Spleen (tissue), 11 donors: ENCODE measurements around the gene GRIN2C. TPM values are rescaled to one million over a fixed set of nuclear protein-coding genes. Genes with fewer than 3 reads are reported as not detected.
A peak's percentile ranks its signal among the peaks of the same experiment; 100 is the strongest.

Source experiments
- DNase-seq: peaks from one replicate; pipeline ENCODE4 v3.0.0-alpha.2; 2020
- H3K27ac ChIP-seq, 8 donors: fragments of 200-600 bp; sonication (generic) in 7 of 8; 1 replicate in 4 of 8; 2 replicates in 4 of 8; pipeline versions ENCODE4 v1.5.0 to v1.8.0; 2016 to 2021; ENCODE audit warnings: inconsistent platforms in 4 of 8, mild to moderate bottlenecking in 4 of 8, moderate library complexity in 1 of 8
- H3K27me3 ChIP-seq, 7 donors: fragments of 200-600 bp; sonication (generic) in 6 of 7; replicated peaks in 1 of 7; 1 replicate in 4 of 7; 2 replicates in 3 of 7; pipeline versions ENCODE4 v1.5.0 to v1.8.0; 2016 to 2021; ENCODE audit warnings: inconsistent platforms in 3 of 7, mild to moderate bottlenecking in 1 of 7
- H3K36me3 ChIP-seq, 6 donors: fragments of 200-600 bp; sonication (generic) in 5 of 6; 1 replicate in 4 of 6; 2 replicates in 2 of 6; pipeline versions ENCODE4 v1.5.0 to v1.8.0; 2016 to 2021; ENCODE audit warnings: inconsistent platforms in 2 of 6
- H3K4me1 ChIP-seq, 6 donors: fragments of 200-600 bp; sonication (generic) in 5 of 6; 1 replicate in 3 of 6; 2 replicates in 3 of 6; pipeline versions ENCODE4 v1.5.0 to v1.8.0; 2016 to 2021; ENCODE audit warnings: inconsistent platforms in 3 of 6
- H3K4me3 ChIP-seq, 8 donors: fragments of 200-600 bp; sonication (generic) in 7 of 8; 1 replicate in 4 of 8; 2 replicates in 4 of 8; pipeline versions ENCODE4 v1.5.0 to v1.8.0; 2016 to 2021; ENCODE audit warnings: inconsistent platforms in 4 of 8, mild to moderate bottlenecking in 4 of 8, moderate library complexity in 2 of 8
- H3K9me3 ChIP-seq, 8 donors: fragments of 200-600 bp; sonication (generic) in 7 of 8; 1 replicate in 4 of 8; 2 replicates in 4 of 8; pipeline versions ENCODE4 v1.5.0 to v1.8.0; 2016 to 2021; ENCODE audit warnings: inconsistent platforms in 4 of 8
- POLR2A ChIP-seq, 3 donors: fragments of 450-650 bp; IDR thresholded peaks; one replicate each; pipeline ENCODE4 v1.5.1; 2017; ENCODE audit warnings: antibody characterized with exemption in 3 of 3, mild to moderate bottlenecking in 1 of 3
- POLR2AphosphoS5 ChIP-seq, 3 donors: sonication (generic); formaldehyde crosslinking; IDR thresholded peaks; one replicate each; pipeline ENCODE4 v1.5.1; 2017; ENCODE audit warnings: antibody characterized with exemption in 3 of 3
- WGBS, 5 donors: extraction: QIAGEN DNeasy Blood & Tissue Kit in 3 of 5; methylation state at CpG; one replicate each; pipeline versions ENCODE4 v1.1.5 to v1.1.7; 2013 to 2018; 5-methylcytosine and 5-hydroxymethylcytosine counted together
- intact Hi-C: fragments of 100-400 bp; cut with DNase I; formaldehyde crosslinking; loops from one replicate; pipeline ENCODE4 v1.15.0; 2023; ENCODE audit warnings: low total_unique reads
- polyA plus RNA-seq, 3 donors: library from polyadenylated mRNA; stranded (reverse); fragments of 200-250 nt; gene quantifications; one replicate each; pipeline ENCODE4 v1.2.1, GENCODE V29; 2013
- total RNA-seq, 7 donors: library from RNA; depleted of rRNA in 3 of 7; stranded (reverse); fragments of >200 nt in 3 of 7; fragmentation: NEBNext Ultra II Directional in 4 of 7; extraction: Animal tissue kit (Norgen Biotek cat#: 25700) in 4 of 7; gene quantifications; one replicate each; pipeline versions ENCODE4 v1.1.0 to v1.2.1, GENCODE V29; 2016 to 2021
- TF ChIP-seq, protein P1 (sequence below), 11 experiments: fragments of 200-600 bp in 7 of 11; fragments of 450-650 bp in 4 of 11; sonication (generic) in 4 of 11; IDR thresholded peaks in 8 of 11; conservative IDR thresholded peaks in 3 of 11; 1 replicate in 7 of 11; 2 replicates in 4 of 11; pipeline versions ENCODE4 v1.4.0 to v1.8.0; 2016 to 2021; ENCODE audit warnings: antibody characterized with exemption in 11 of 11, inconsistent platforms in 4 of 11, mild to moderate bottlenecking in 1 of 11
- donor health status: healthy with polysubstance abuse.
- donor health status: DM: no; HTN: no; CAD: no; lungs with moderate emphysema.
- donor health status: DM: no; HTN: no; CAD: no.
- donor health status: Bipolar disorder and iron deficiency.
- donor health status: healthy.
- donor health status: DM: no; HTN: no; CAD: no.
- donor health status: DM: yes; HTN: yes; CAD: no.

GRIN2C gene
- total and polyA plus RNA-seq, 10 donors: 0.02 to 1.5 (median 0.20) TPM; not detected in 4

GRCh38 chr17:74839990-74840852 lies 19.5 kb downstream of the GRIN2C start:
- Histone ChIP-seq H3K9me3 (no peaks in the 10 kb centered on the region), H3K4me3 (no peak overlapping the region), H3K27ac (peak overlapping the region in 4 of 8 donors; percentile 53 to 66 (median 57)), H3K4me1 (peaks cover 14 to 41% (median 32%) of the 10 kb centered on the region in 6 donors), H3K27me3 (peaks cover 0 to 33% (median 0%) of the 10 kb centered on the region in 7 donors), H3K36me3 (peaks cover 0 to 41% (median 21%) of the 10 kb centered on the region in 6 donors)
- TF ChIP-seq POLR2A (IDR thresholded peaks at IDR 0.05) (no peak), POLR2AphosphoS5 (IDR thresholded peaks at IDR 0.05) (no peak)
- TF ChIP-seq, protein P1, sequence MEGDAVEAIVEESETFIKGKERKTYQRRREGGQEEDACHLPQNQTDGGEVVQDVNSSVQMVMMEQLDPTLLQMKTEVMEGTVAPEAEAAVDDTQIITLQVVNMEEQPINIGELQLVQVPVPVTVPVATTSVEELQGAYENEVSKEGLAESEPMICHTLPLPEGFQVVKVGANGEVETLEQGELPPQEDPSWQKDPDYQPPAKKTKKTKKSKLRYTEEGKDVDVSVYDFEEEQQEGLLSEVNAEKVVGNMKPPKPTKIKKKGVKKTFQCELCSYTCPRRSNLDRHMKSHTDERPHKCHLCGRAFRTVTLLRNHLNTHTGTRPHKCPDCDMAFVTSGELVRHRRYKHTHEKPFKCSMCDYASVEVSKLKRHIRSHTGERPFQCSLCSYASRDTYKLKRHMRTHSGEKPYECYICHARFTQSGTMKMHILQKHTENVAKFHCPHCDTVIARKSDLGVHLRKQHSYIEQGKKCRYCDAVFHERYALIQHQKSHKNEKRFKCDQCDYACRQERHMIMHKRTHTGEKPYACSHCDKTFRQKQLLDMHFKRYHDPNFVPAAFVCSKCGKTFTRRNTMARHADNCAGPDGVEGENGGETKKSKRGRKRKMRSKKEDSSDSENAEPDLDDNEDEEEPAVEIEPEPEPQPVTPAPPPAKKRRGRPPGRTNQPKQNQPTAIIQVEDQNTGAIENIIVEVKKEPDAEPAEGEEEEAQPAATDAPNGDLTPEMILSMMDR (IDR thresholded peaks at IDR 0.05 in 8 of 11, conservative IDR thresholded peaks at IDR 0.05 in 3 of 11): no peak
- 73 to 79% (median 75%) methylated on average over 6 to 7 of the region's 7 CpGs for WGBS, 5 donors
- intact Hi-C loops: no loop called here
- no peak for DNase-seq

- intact Hi-C loops: no loop called here
- DNase-seq: no peak
- whole genome bisulfite sequencing, 5 donors: 89 to 96% (median 92%) methylated on average over 7 to 9 of the region's 9 CpGs
- peaks cover 0 to 15% (median 0%) of the 10 kb centered on the region in 7 donors for H3K27me3 ChIP-seq
- no peak overlapping the region for H3K27ac ChIP-seq
- H3K4me1 ChIP-seq: peaks cover 14 to 58% (median 46%) of the 10 kb centered on the region in 6 donors
- H3K4me3 ChIP-seq: no peak overlapping the region
- TF ChIP-seq POLR2AphosphoS5 (IDR thresholded peaks at IDR 0.05) (no peak), POLR2A (IDR thresholded peaks at IDR 0.05) (no peak)
- TF ChIP-seq, protein P1 (IDR thresholded peaks at IDR 0.05 in 8 of 11, conservative IDR thresholded peaks at IDR 0.05 in 3 of 11): no peak
- peaks cover 0 to 53% (median 21%) of the 10 kb centered on the region in 6 donors for H3K36me3 ChIP-seq
- no peaks in the 10 kb centered on the region for H3K9me3 ChIP-seq
Observed at GRCh38 chr17:74838274-74838673, 21.4 kb downstream of the GRIN2C start.

- 90 to 98% (median 96%) methylated on average over 15 to 19 of the region's 19 CpGs for WGBS, 5 donors
- no peak for DNase-seq
- TF ChIP-seq POLR2A (IDR thresholded peaks at IDR 0.05) (no peak), POLR2AphosphoS5 (IDR thresholded peaks at IDR 0.05) (no peak)
- TF ChIP-seq, protein P1 (IDR thresholded peaks at IDR 0.05 in 8 of 11, conservative IDR thresholded peaks at IDR 0.05 in 3 of 11): no peak
- Histone ChIP-seq H3K4me1 (peaks cover 10 to 58% (median 39%) of the 10 kb centered on the region in 6 donors), H3K36me3 (peaks cover 0 to 53% (median 21%) of the 10 kb centered on the region in 6 donors), H3K9me3 (no peaks in the 10 kb centered on the region), H3K27me3 (peaks cover 0 to 1% (median 0%) of the 10 kb centered on the region in 7 donors), H3K4me3 (no peak overlapping the region), H3K27ac (no peak overlapping the region)
- intact Hi-C loops: no loop called here
Observed at GRCh38 chr17:74836691-74837467, 22.8 kb downstream of the GRIN2C start.
